PC-3 (cell line): ENCODE measurements around the gene FIBCD1. TPM values are rescaled to one million over a fixed set of nuclear protein-coding genes. Genes with fewer than 3 reads are reported as not detected.

Experiments used
- ATAC-seq: fragments of 200-7000 bp; cut with Tn5 transposase; 2 replicates; pipeline ENCODE4 v1.9.1; 2020; ENCODE audit warnings: mild to moderate bottlenecking, moderate library complexity
- BruUV-seq: library from RNA; stranded (reverse); fragments of 400-500 nt; replicated peaks from 2 replicates; lab custom pipeline; 2021; lab: Mats Ljungman, UMichigan
- CTCF ChIA-PET: fragments of 300-600 bp; sonication (Branson Sonifier 250); formaldehyde crosslinking; loops from one replicate; lab custom pipeline; 2022; ENCODE audit warnings: antibody characterized with exemption; lab: Charles Lee
- POLR2A ChIA-PET: fragments of 300-600 bp; sonication (Branson Sonifier 250); formaldehyde crosslinking; loops from one replicate; lab custom pipeline; 2022; ENCODE audit warnings: antibody characterized with exemption; ENCODE audit not compliant: unreplicated experiment; lab: Charles Lee
- DNase-seq: peaks from one replicate; pipeline ENCODE4 v3.0.0-alpha.2; 2015
- H2AFZ ChIP-seq: fragments of 300-600 bp; sonication (generic); 2 replicates; pipeline ENCODE4 v1.6.0; 2016; ENCODE audit warnings: antibody characterized with exemption, low read length
- H3F3A ChIP-seq: fragments of 300-600 bp; sonication (generic); one replicate; pipeline ENCODE4 v1.6.0; 2017; ENCODE audit warnings: antibody characterized with exemption, low read length, control low read depth, mild to moderate bottlenecking; ENCODE audit not compliant: unreplicated experiment
- H3K27ac ChIP-seq: fragments of 300-600 bp; sonication (generic); 2 replicates; pipeline ENCODE4 v1.5.1; 2016; ENCODE audit warnings: mild to moderate bottlenecking, low read length
- H3K27me3 ChIP-seq: fragments of 300-600 bp; sonication (generic); 2 replicates; pipeline ENCODE4 v1.6.1; 2016; ENCODE audit warnings: low read length, mixed read lengths
- H3K36me3 ChIP-seq: fragments of 300-600 bp; sonication (generic); 2 replicates; pipeline ENCODE4 v1.6.1; 2016; ENCODE audit warnings: low read depth, mixed run types, low read length, mixed read lengths
- H3K4me1 ChIP-seq: fragments of 300-600 bp; sonication (generic); 2 replicates; pipeline ENCODE4 v1.5.1; 2016; ENCODE audit warnings: low read length; ENCODE audit not compliant: insufficient read depth
- H3K4me2 ChIP-seq: fragments of 300-600 bp; sonication (generic); 2 replicates; pipeline ENCODE4 v1.6.0; 2016; ENCODE audit warnings: low read length
- H3K4me3 ChIP-seq: fragments of 300-600 bp; sonication (generic); 2 replicates; pipeline ENCODE4 v1.5.1; 2016; ENCODE audit warnings: mild to moderate bottlenecking, low read length, mixed read lengths
- H3K79me2 ChIP-seq: fragments of 300-600 bp; sonication (generic); 2 replicates; pipeline ENCODE4 v1.6.1; 2017; ENCODE audit warnings: low read length, mixed read lengths
- H3K9ac ChIP-seq: fragments of 300-600 bp; sonication (generic); 2 replicates; pipeline ENCODE4 v1.6.0; 2016; ENCODE audit warnings: mild to moderate bottlenecking, low read length
- H3K9me2 ChIP-seq: fragments of 300-600 bp; sonication (generic); replicated peaks from 2 replicates; pipeline ENCODE4 v1.6.1; 2016; ENCODE audit warnings: mixed run types, low read length, mixed read lengths
- H3K9me3 ChIP-seq: fragments of 300-600 bp; sonication (generic); 2 replicates; pipeline ENCODE4 v1.6.1; 2016; ENCODE audit warnings: low read length, mixed read lengths
- H4K20me1 ChIP-seq: fragments of 300-600 bp; sonication (generic); 2 replicates; pipeline ENCODE4 v1.6.1; 2016; ENCODE audit warnings: low read length, mixed read lengths
- CTCF ChIP-seq: fragments of 300-600 bp; sonication (generic); conservative IDR thresholded peaks from 2 replicates; pipeline ENCODE4 v1.5.1; 2017; ENCODE audit warnings: antibody characterized with exemption, low read depth, mild to moderate bottlenecking, low read length
- EZH2 ChIP-seq: fragments of 300-600 bp; sonication (generic); IDR thresholded peaks from one replicate; pipeline ENCODE4 v1.6.1; 2017; ENCODE audit warnings: antibody characterized with exemption, mild to moderate bottlenecking, low read length; ENCODE audit not compliant: unreplicated experiment
- EZH2phosphoT487 ChIP-seq: fragments of 300-600 bp; sonication (generic); IDR thresholded peaks from 2 replicates; pipeline ENCODE4 v1.6.1; 2018; ENCODE audit warnings: mild to moderate bottlenecking, antibody characterized with exemption, low read length, borderline replicate concordance
- intact Hi-C: fragments of 100-400 bp; cut with micrococcal nuclease; formaldehyde crosslinking; loops from 2 replicates; pipeline ENCODE4 v1.9.0; 2023
- total RNA-seq: library from RNA; depleted of rRNA; stranded (reverse); fragments of >200 nt; gene quantifications from 2 replicates; pipeline ENCODE4 v1.2.3, GENCODE V29; 2014

FIBCD1 gene
- total RNA-seq, 1 experiment from 2014 or later = 8.9 TPM

- H3K27me3 ChIP-seq = no peaks in the 10 kb centered on the region
- BruUV-seq = no TSS peak
- no peaks in the 10 kb centered on the region for H3K36me3 ChIP-seq
- H2AFZ ChIP-seq = peak overlapping the region; percentile 64; the same call in 1 of the 2 replicates
- H3K9me3 ChIP-seq = no peaks in the 10 kb centered on the region
- no peaks in the 10 kb centered on the region for H3F3A ChIP-seq
- ChIA-PET CTCF (interaction anchor here (0.6 kb wide), 1 partner anchor 31 kb away, joined by 8 read pairs; no protein-coding TSS in a partner anchor), POLR2A (interaction anchor here (0.7 kb wide), 1 partner anchor 20 kb away, joined by 5 read pairs; no protein-coding TSS in a partner anchor)
- no peak overlapping the region; the same call in 1 of the 2 replicates for H3K9ac ChIP-seq
- H3K4me2 ChIP-seq = peak overlapping the region; percentile 73
- no peaks in the 10 kb centered on the region for H3K79me2 ChIP-seq
- TF ChIP-seq EZH2 (no peak), EZH2phosphoT487 (no peak), CTCF (no peak)
- peaks cover 11% of the 10 kb centered on the region for H3K4me1 ChIP-seq
- no peaks in the 10 kb centered on the region for H3K9me2 ChIP-seq
- ATAC-seq (no peak), DNase-seq (no peak)
- 0 out of 2 replicates have a peak overlapping the region, but pooled peaks have one; percentile 11 for H3K27ac ChIP-seq
- intact Hi-C loops = no loop called here
- peak overlapping the region; percentile 52 for H3K4me3 ChIP-seq
- H4K20me1 ChIP-seq = no peaks in the 10 kb centered on the region
These were observed 25.2 kb downstream of the FIBCD1 start for GRCh38 chr9:130913599-130914416.

DNA sequence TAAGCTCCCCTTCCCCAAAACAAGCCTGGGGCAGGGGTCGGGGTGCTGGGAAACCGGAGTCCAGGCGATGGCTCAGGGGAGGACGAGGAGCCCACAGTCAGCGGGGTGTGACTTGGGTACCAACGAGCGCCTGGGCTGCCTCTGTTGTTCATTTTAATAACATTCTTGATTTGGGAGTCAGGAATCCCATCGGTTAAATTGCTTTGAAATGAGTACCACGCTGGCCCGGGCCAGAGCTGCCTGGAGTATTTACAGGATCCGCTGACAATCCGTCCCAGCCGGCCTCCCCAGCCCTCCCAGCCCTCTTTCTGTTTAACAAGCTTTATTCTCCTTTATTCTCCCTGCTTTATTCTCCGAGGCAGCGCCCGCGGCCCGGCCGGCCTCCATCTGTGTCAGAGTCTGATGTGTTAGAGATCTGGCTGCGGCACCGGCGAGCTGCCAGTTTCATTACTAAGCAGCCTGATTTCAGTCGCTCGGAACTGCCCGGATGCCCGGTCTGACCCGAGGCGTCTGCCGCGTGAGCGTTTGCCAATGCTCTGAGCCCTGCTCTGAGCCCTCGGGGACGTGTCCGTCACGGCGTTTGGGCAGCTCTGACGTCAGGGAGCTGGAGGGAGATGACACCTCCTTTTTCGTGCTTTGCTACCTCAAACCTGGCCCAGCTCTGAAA is 26.0 kb downstream of the FIBCD1 start:
- ChIA-PET POLR2A (interaction anchor here (0.7 kb wide), 1 partner anchor 21 kb away, joined by 5 read pairs; no protein-coding TSS in a partner anchor), CTCF (interaction anchor here (0.6 kb wide), 1 partner anchor 30 kb away, joined by 8 read pairs; no protein-coding TSS in a partner anchor)
- H3K9ac ChIP-seq = no peak overlapping the region
- H2AFZ ChIP-seq = peak overlapping the region; percentile 64; the same call in 1 of the 2 replicates
- no peaks in the 10 kb centered on the region for H4K20me1 ChIP-seq
- TF ChIP-seq CTCF = no peak
- no peaks in the 10 kb centered on the region for H3K36me3 ChIP-seq
- H3K4me2 ChIP-seq = peak overlapping the region; percentile 73
- ATAC-seq (peak; percentile 94), DNase-seq (peak; percentile 75)
- intact Hi-C loops = no loop called here
- H3K27me3 ChIP-seq = no peaks in the 10 kb centered on the region
- H3K79me2 ChIP-seq = no peaks in the 10 kb centered on the region
- no peaks in the 10 kb centered on the region for H3K9me3 ChIP-seq
- H3K27ac ChIP-seq = no peak overlapping the region
- no TSS peak for BruUV-seq
- H3K4me1 ChIP-seq = peaks cover 11% of the 10 kb centered on the region
- H3K9me2 ChIP-seq = no peaks in the 10 kb centered on the region
- peak overlapping the region; percentile 52 for H3K4me3 ChIP-seq
- no peaks in the 10 kb centered on the region for H3F3A ChIP-seq
